Caco-2 (cell line): Measurements from ENCODE around the gene TRPC4AP. TPM values are rescaled to one million over a fixed set of nuclear protein-coding genes. Genes with fewer than 3 reads are reported as not detected.

ENCODE experiments used
- BruUV-seq: library from RNA; stranded (reverse); fragments of 400-500 nt; replicated peaks from 2 replicates; lab custom pipeline; 2021; lab: Mats Ljungman, UMichigan
- CTCF ChIA-PET: fragments of 300-600 bp; sonication (Branson Sonifier 250); formaldehyde crosslinking; loops from one replicate; lab custom pipeline; 2022; ENCODE audit warnings: antibody characterized with exemption; lab: Charles Lee
- POLR2A ChIA-PET: fragments of 300-600 bp; sonication (Branson Sonifier 250); formaldehyde crosslinking; loops from one replicate; lab custom pipeline; 2022; ENCODE audit warnings: antibody characterized with exemption; lab: Charles Lee
- DNase-seq, 2 experiments: peaks; one replicate each; pipeline versions ENCODE4 v3.0.0 to v3.0.0-alpha.2; 2020 to 2022
- H3K27me3 ChIP-seq: replicated peaks from 2 replicates; pipeline ENCODE4 v1.6.0; 2011; ENCODE audit warnings: low read length; ENCODE audit not compliant: control insufficient read depth, insufficient read depth
- H3K36me3 ChIP-seq: 2 replicates; pipeline ENCODE4 v1.5.1; 2011; ENCODE audit warnings: low read length; ENCODE audit not compliant: control insufficient read depth, insufficient read depth
- H3K4me1 ChIP-seq: fragments of 250-450 bp; sonication (Bioruptor Pico); 2 replicates; pipeline ENCODE4 v1.5.1; 2020; ENCODE audit warnings: mild to moderate bottlenecking
- H3K4me3 ChIP-seq: 2 replicates; pipeline ENCODE4 v1.5.1; 2011; ENCODE audit warnings: low read depth, mild to moderate bottlenecking, control low read depth, low read length
- H3K9me3 ChIP-seq: fragments of 250-450 bp; sonication (Bioruptor Pico); 2 replicates; pipeline ENCODE4 v1.5.1; 2020; ENCODE audit warnings: mild to moderate bottlenecking, moderate library complexity
- H3K27ac Mint-ChIP-seq: one replicate; pipeline ENCODE4 v1.8.0; 2022; ENCODE audit warnings: mixed read lengths; ENCODE audit not compliant: unreplicated experiment
- H3K27me3 Mint-ChIP-seq: one replicate; pipeline ENCODE4 v1.8.0; 2022; ENCODE audit warnings: mixed read lengths; ENCODE audit not compliant: insufficient read depth, unreplicated experiment
- H3K36me3 Mint-ChIP-seq: one replicate; pipeline ENCODE4 v1.8.0; 2022; ENCODE audit warnings: mild to moderate bottlenecking, mixed read lengths; ENCODE audit not compliant: insufficient read depth, unreplicated experiment
- H3K4me1 Mint-ChIP-seq: one replicate; pipeline ENCODE4 v1.8.0; 2022; ENCODE audit warnings: low read depth, mixed read lengths; ENCODE audit not compliant: unreplicated experiment
- H3K4me3 Mint-ChIP-seq: one replicate; pipeline ENCODE4 v1.8.0; 2022; ENCODE audit warnings: mild to moderate bottlenecking, moderate library complexity, mixed read lengths; ENCODE audit not compliant: unreplicated experiment
- H3K9me3 Mint-ChIP-seq: one replicate; pipeline ENCODE4 v1.8.0; 2022; ENCODE audit warnings: mixed read lengths; ENCODE audit not compliant: unreplicated experiment
- intact Hi-C: fragments of 100-400 bp; cut with micrococcal nuclease; formaldehyde crosslinking; loops from one replicate; pipeline ENCODE4 v1.10.0; 2022; ENCODE audit not compliant: unreplicated experiment
- total RNA-seq: library from RNA; stranded (reverse); gene quantifications from 2 replicates; pipeline ENCODE4 v1.2.3, GENCODE V29; 2022
- TF ChIP-seq, protein P1 (sequence below), 2 experiments: fragments of 200-600 bp in 1 of 2; IDR thresholded peaks; 1 replicate in 1 of 2; 2 replicates in 1 of 2; pipeline versions ENCODE4 v1.5.1 to v1.8.0; 2011 to 2022; ENCODE audit warnings: antibody characterized with exemption in 1 of 2, control low read depth in 1 of 2, inconsistent platforms in 1 of 2, low read depth in 1 of 2, low read length in 1 of 2, mild to moderate bottlenecking in 1 of 2, moderate library complexity in 1 of 2; ENCODE audit not compliant: insufficient read depth in 1 of 2, severe bottlenecking in 1 of 2, unreplicated experiment in 1 of 2

TRPC4AP gene
- total RNA-seq, 1 experiment from 2014 or later: 144 TPM

DNA sequence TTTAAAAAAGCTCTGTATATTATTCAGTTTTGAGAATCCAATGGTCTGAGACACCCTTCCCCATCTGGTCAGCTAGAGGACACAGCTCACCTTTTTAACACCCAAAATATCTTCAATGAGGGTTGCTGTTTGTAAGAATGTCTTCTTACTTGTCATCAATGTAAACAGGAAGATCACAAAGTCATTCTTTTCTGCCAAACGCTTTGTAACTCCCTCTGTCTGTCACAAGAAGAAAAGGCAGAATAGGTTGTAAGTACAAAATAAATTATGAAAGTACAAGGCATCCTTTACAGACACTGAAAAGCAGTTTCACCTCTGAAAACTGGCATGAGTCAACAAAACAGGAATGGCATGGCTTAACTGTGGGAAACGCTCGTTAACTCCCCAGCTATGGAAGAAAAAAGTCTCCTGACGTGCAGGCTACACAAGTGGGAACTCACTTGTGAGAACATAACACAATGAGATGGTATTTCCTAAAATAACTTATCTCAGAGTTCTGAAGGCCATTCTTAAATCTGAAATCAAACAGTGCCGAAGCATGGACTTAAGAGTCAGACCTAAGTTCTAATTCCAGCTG is 42.7 kb downstream of the TRPC4AP start:
- no peak for DNase-seq
- Mint-ChIP-seq H3K27me3 (no peaks in the 10 kb centered on the region), H3K4me1 (no peaks in the 10 kb centered on the region), H3K9me3 (no peaks in the 10 kb centered on the region), H3K36me3 (peaks cover 85% of the 10 kb centered on the region), H3K27ac (no peak overlapping the region), H3K4me3 (no peak overlapping the region)
- TF ChIP-seq, protein P1, sequence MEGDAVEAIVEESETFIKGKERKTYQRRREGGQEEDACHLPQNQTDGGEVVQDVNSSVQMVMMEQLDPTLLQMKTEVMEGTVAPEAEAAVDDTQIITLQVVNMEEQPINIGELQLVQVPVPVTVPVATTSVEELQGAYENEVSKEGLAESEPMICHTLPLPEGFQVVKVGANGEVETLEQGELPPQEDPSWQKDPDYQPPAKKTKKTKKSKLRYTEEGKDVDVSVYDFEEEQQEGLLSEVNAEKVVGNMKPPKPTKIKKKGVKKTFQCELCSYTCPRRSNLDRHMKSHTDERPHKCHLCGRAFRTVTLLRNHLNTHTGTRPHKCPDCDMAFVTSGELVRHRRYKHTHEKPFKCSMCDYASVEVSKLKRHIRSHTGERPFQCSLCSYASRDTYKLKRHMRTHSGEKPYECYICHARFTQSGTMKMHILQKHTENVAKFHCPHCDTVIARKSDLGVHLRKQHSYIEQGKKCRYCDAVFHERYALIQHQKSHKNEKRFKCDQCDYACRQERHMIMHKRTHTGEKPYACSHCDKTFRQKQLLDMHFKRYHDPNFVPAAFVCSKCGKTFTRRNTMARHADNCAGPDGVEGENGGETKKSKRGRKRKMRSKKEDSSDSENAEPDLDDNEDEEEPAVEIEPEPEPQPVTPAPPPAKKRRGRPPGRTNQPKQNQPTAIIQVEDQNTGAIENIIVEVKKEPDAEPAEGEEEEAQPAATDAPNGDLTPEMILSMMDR (IDR thresholded peaks at IDR 0.05; ENCODE audit: insufficient read depth in 1 of 2, low read depth in 1 of 2, low read length in 1 of 2, severe bottlenecking in 1 of 2, unreplicated experiment in 1 of 2): no peak
- Histone ChIP-seq H3K9me3 (no peaks in the 10 kb centered on the region), H3K36me3 (peaks cover 8% of the 10 kb centered on the region), H3K4me1 (no peaks in the 10 kb centered on the region), H3K27me3 (no peaks in the 10 kb centered on the region), H3K4me3 (no peak overlapping the region)
- BruUV-seq: no TSS peak
- intact Hi-C loops: no loop called here
- ChIA-PET POLR2A (interaction anchor here (1.0 kb wide), 2 partner anchors 9 to 11 kb away, joined by 3 to 5 read pairs; no protein-coding TSS in a partner anchor), CTCF (interaction anchor here (0.6 to 1.4 kb wide), 4 partner anchors 11 to 95 kb away, joined by 3 to 4 read pairs (median 3); no protein-coding TSS in a partner anchor)

DNA sequence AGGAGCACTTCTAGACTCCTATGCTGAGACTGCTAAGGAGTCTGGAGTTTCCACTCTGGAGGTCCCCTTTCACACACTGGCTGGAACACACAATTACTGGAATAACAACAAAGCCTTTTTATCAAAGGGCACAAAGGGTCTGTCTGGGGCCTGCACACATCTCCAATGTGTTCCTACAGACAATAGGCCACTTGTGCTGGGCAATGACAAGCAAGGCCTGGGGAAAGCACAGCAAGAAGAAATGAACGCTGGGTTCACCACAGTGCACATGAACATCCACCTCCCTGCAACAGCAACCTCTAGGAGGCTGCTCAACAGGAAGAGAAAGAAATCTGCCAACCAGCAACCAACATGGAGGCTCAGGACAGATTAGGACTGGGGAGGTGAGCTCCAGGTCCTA is 43.9 kb downstream of the TRPC4AP start:
- Mint-ChIP-seq H3K27ac (no peak overlapping the region), H3K36me3 (peaks cover 85% of the 10 kb centered on the region), H3K27me3 (no peaks in the 10 kb centered on the region), H3K4me3 (no peak overlapping the region), H3K4me1 (no peaks in the 10 kb centered on the region), H3K9me3 (no peaks in the 10 kb centered on the region)
- H3K27me3 ChIP-seq: no peaks in the 10 kb centered on the region
- no peak for DNase-seq
- no peaks in the 10 kb centered on the region for H3K4me1 ChIP-seq
- TF ChIP-seq, protein P1 (IDR thresholded peaks at IDR 0.05; ENCODE audit: insufficient read depth in 1 of 2, low read depth in 1 of 2, low read length in 1 of 2, severe bottlenecking in 1 of 2, unreplicated experiment in 1 of 2): no peak
- H3K9me3 ChIP-seq: no peaks in the 10 kb centered on the region
- BruUV-seq: no TSS peak
- H3K36me3 ChIP-seq: peaks cover 8% of the 10 kb centered on the region
- H3K4me3 ChIP-seq: no peak overlapping the region
- ChIA-PET POLR2A (no interaction called here), CTCF (interaction anchor here (1.4 kb wide), 1 partner anchor 10 kb away, joined by 3 read pairs; no protein-coding TSS in a partner anchor)
- intact Hi-C loops: no loop called here

DNA sequence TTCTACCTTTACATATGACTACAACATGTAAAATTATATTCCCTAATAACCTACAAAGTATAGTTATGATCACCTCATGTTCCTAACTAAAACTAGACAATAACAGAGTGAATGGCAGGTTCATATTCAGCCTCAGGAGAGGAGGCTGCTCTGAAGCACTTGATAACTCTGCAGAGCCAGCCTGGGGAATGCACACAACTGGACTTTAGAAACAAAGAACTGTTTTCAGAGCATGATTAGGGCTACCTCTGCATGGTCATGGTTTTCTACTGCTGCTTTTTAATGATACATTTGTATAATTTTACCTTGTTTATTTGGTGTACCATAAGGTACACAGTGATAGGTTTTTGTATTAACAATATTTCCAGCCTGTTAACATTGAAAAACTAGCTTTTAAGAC is 50.3 kb downstream of the TRPC4AP start:
- peaks cover 43% of the 10 kb centered on the region for H3K4me1 ChIP-seq
- no peaks in the 10 kb centered on the region for H3K9me3 ChIP-seq
- no peaks in the 10 kb centered on the region for H3K9me3 Mint-ChIP-seq
- no peak overlapping the region for H3K4me3 Mint-ChIP-seq
- H3K36me3 Mint-ChIP-seq: peaks cover 48% of the 10 kb centered on the region
- ChIA-PET CTCF (interaction anchor here (0.6 kb wide), 1 partner anchor 58 kb away, joined by 3 read pairs; no protein-coding TSS in a partner anchor), POLR2A (no interaction called here)
- no peak for DNase-seq
- peaks cover 46% of the 10 kb centered on the region for H3K4me1 Mint-ChIP-seq
- H3K27ac Mint-ChIP-seq: no peak overlapping the region
- H3K36me3 ChIP-seq: no peaks in the 10 kb centered on the region
- H3K27me3 Mint-ChIP-seq: no peaks in the 10 kb centered on the region
- intact Hi-C loops: no loop called here
- TF ChIP-seq, protein P1 (IDR thresholded peaks at IDR 0.05; ENCODE audit: insufficient read depth in 1 of 2, low read depth in 1 of 2, low read length in 1 of 2, severe bottlenecking in 1 of 2, unreplicated experiment in 1 of 2): no peak
- no peak overlapping the region for H3K4me3 ChIP-seq
- BruUV-seq: no TSS peak
- H3K27me3 ChIP-seq: no peaks in the 10 kb centered on the region
